Fibroblast of villous mesenchyme (primary cell): ENCODE results near the gene DCHS1. TPM values are rescaled to one million over a fixed set of nuclear protein-coding genes. Genes with fewer than 3 reads are reported as not detected.
A peak's percentile ranks its signal among the peaks of the same experiment; 100 is the strongest.

Source experiments
- DNase-seq: peaks from one replicate; pipeline ENCODE4 v3.0.0-alpha.2; 2010; ENCODE audit warnings: low read depth
- H3K4me3 ChIP-seq: 2 replicates; pipeline ENCODE4 v1.5.1; 2011; ENCODE audit warnings: low read depth, mild to moderate bottlenecking, low read length
- CTCF ChIP-seq: IDR thresholded peaks from 2 replicates; pipeline ENCODE4 v1.5.1; 2012; ENCODE audit warnings: low read depth, mild to moderate bottlenecking, low read length; ENCODE audit not compliant: insufficient read depth
- total RNA-seq: library from RNA; depleted of rRNA; stranded (reverse); fragments of >200 nt; gene quantifications from 2 replicates; pipeline ENCODE4 v1.2.3, GENCODE V29; 2012

DCHS1 gene
- total RNA-seq, 1 donor: 33.7 TPM

GRCh38 chr11:6611963-6612212, 43.7 kb downstream of the DCHS1 start:
- DNase-seq: no peak
- no peak for TF ChIP-seq CTCF
- H3K4me3 ChIP-seq: peak overlapping the region; percentile 77

GRCh38 chr11:6611092-6611962, 44.3 kb downstream of the DCHS1 start:
- peak; percentile 24 for DNase-seq

GRCh38 chr11:6610591-6610990, 45.0 kb downstream of the DCHS1 start:
- H3K4me3 ChIP-seq: peak overlapping the region; percentile 77
- DNase-seq: no peak
- no peak for TF ChIP-seq CTCF

More at GRCh38 chr11:6611092-6611962, 44.3 kb downstream of the DCHS1 start:
- H3K4me3 ChIP-seq: peak overlapping the region; percentile 77
- TF ChIP-seq CTCF: no peak

- no peak for TF ChIP-seq CTCF
- DNase-seq: no peak
- no peak overlapping the region for H3K4me3 ChIP-seq
Observed at GRCh38 chr11:6609502-6610015, 46.0 kb downstream of the DCHS1 start.

GRCh38 chr11:6608726-6609501, 46.7 kb downstream of the DCHS1 start:
- no peak for DNase-seq
- no peak for TF ChIP-seq CTCF
- H3K4me3 ChIP-seq: no peak overlapping the region

- no peak for TF ChIP-seq CTCF
- H3K4me3 ChIP-seq: no peak overlapping the region
- DNase-seq: no peak
Observed at GRCh38 chr11:6608011-6608410, 47.6 kb downstream of the DCHS1 start.
